Liver (tissue), 9 donors: ENCODE measurements around the gene RTBDN. TPM values are rescaled to one million over a fixed set of nuclear protein-coding genes. Genes with fewer than 3 reads are reported as not detected.

ENCODE experiments used
- DNase-seq: peaks from one replicate; pipeline ENCODE4 v3.0.0-alpha.2; 2017; ENCODE audit warnings: low spot score
- H3K27ac ChIP-seq, 2 donors: one replicate each; pipeline ENCODE4 v1.7.0; 2013; ENCODE audit warnings: inconsistent platforms in 2 of 2, low read length in 2 of 2, control low read depth in 1 of 2, low read depth in 1 of 2, mild to moderate bottlenecking in 1 of 2
- H3K27me3 ChIP-seq, 4 donors: one replicate each; pipeline versions ENCODE4 v1.6.1 to v1.7.0; 2013; ENCODE audit warnings: low read length in 3 of 4, inconsistent platforms in 1 of 4, mild to moderate bottlenecking in 1 of 4, moderate library complexity in 1 of 4; ENCODE audit not compliant: control insufficient read depth in 4 of 4, insufficient read depth in 4 of 4
- H3K36me3 ChIP-seq, 4 donors: one replicate each; pipeline versions ENCODE4 v1.6.1 to v1.7.0; 2013; ENCODE audit warnings: low read length in 3 of 4, mild to moderate bottlenecking in 3 of 4, low read depth in 1 of 4, moderate library complexity in 1 of 4; ENCODE audit not compliant: control insufficient read depth in 4 of 4, insufficient read depth in 3 of 4
- H3K4me1 ChIP-seq, 4 donors: one replicate each; pipeline versions ENCODE4 v1.6.1 to v1.7.0; 2013; ENCODE audit warnings: low read length in 3 of 4, mild to moderate bottlenecking in 3 of 4, moderate library complexity in 1 of 4; ENCODE audit not compliant: control insufficient read depth in 4 of 4, insufficient read depth in 4 of 4
- H3K4me3 ChIP-seq, 3 donors: one replicate each; pipeline versions ENCODE4 v1.6.1 to v1.7.0; 2013; ENCODE audit warnings: low read length in 3 of 3, control low read depth in 1 of 3, low read depth in 1 of 3, mild to moderate bottlenecking in 1 of 3
- H3K9ac ChIP-seq, 2 donors: one replicate each; pipeline ENCODE4 v1.7.0; 2013; ENCODE audit warnings: low read length in 2 of 2, mild to moderate bottlenecking in 2 of 2, moderate library complexity in 2 of 2, control low read depth in 1 of 2, low read depth in 1 of 2
- H3K9me3 ChIP-seq, 4 donors: one replicate each; pipeline versions ENCODE4 v1.6.1 to v1.7.0; 2013; ENCODE audit warnings: low read length in 3 of 4; ENCODE audit not compliant: control insufficient read depth in 4 of 4
- CTCF ChIP-seq: fragments of 150-350 bp; IDR thresholded peaks from 2 replicates; pipeline ENCODE4 v1.5.1; 2017; ENCODE audit warnings: improper control_type of control experiment, low read depth, low read length; ENCODE audit not compliant: missing input control
- EGR1 ChIP-seq, 2 donors: IDR thresholded peaks; 2 replicates each; pipeline ENCODE4 v1.6.1; 2016 to 2018; ENCODE audit warnings: antibody characterized with exemption in 2 of 2, low read depth in 2 of 2
- FOXA1 ChIP-seq: IDR thresholded peaks from 2 replicates; pipeline ENCODE4 v1.6.1; 2016; ENCODE audit warnings: antibody characterized with exemption
- FOXA2 ChIP-seq: IDR thresholded peaks from 2 replicates; pipeline ENCODE4 v1.6.1; 2016; ENCODE audit warnings: antibody characterized with exemption
- GABPA ChIP-seq, 2 donors: IDR thresholded peaks in 1 of 2; conservative IDR thresholded peaks in 1 of 2; 2 replicates each; pipeline ENCODE4 v1.6.1; 2016; ENCODE audit warnings: antibody characterized with exemption in 2 of 2, mild to moderate bottlenecking in 1 of 2, moderate library complexity in 1 of 2
- HNF4A ChIP-seq, 2 donors: conservative IDR thresholded peaks; 2 replicates each; pipeline ENCODE4 v1.6.1; 2016; ENCODE audit warnings: antibody characterized with exemption in 2 of 2, mild to moderate bottlenecking in 2 of 2
- HNF4G ChIP-seq: IDR thresholded peaks from 2 replicates; pipeline ENCODE4 v1.6.1; 2016; ENCODE audit warnings: antibody characterized with exemption
- MAX ChIP-seq: IDR thresholded peaks from 2 replicates; pipeline ENCODE4 v1.6.1; 2016; ENCODE audit warnings: antibody characterized with exemption
- RAD21 ChIP-seq, 2 donors: IDR thresholded peaks; 2 replicates each; pipeline ENCODE4 v1.6.1; 2016; ENCODE audit warnings: antibody characterized with exemption in 2 of 2, mild to moderate bottlenecking in 2 of 2
- REST ChIP-seq: IDR thresholded peaks from 2 replicates; pipeline ENCODE4 v1.6.1; 2016; ENCODE audit warnings: antibody characterized with exemption, mild to moderate bottlenecking
- RXRA ChIP-seq, 2 donors: IDR thresholded peaks; 2 replicates each; pipeline ENCODE4 v1.6.1; 2017 to 2018; ENCODE audit warnings: antibody characterized with exemption in 2 of 2, mild to moderate bottlenecking in 1 of 2
- SP1 ChIP-seq: IDR thresholded peaks from 2 replicates; pipeline ENCODE4 v1.6.1; 2018; ENCODE audit warnings: antibody characterized with exemption, mild to moderate bottlenecking
- TAF1 ChIP-seq: conservative IDR thresholded peaks from 2 replicates; pipeline ENCODE4 v1.6.1; 2016; ENCODE audit warnings: antibody characterized with exemption, mild to moderate bottlenecking
- ZBTB33 ChIP-seq: IDR thresholded peaks from 2 replicates; pipeline ENCODE4 v1.6.1; 2016; ENCODE audit warnings: antibody characterized with exemption
- WGBS: extraction: QIAGEN DNeasy Blood & Tissue Kit; methylation state at CpG from one replicate; pipeline ENCODE4 v1.1.7; 2013; 5-methylcytosine and 5-hydroxymethylcytosine counted together
- polyA plus RNA-seq, 2 donors: library from polyadenylated mRNA; stranded (reverse) in 1 of 2; unstranded in 1 of 2; fragments of 200-250 nt in 1 of 2; fragments of >200 nt in 1 of 2; fragmentation: Nextera tagmentation in 1 of 2; extraction: Ambion mirVana in 1 of 2; gene quantifications; one replicate each; pipeline versions ENCODE4 v1.2.1 to v1.2.3, GENCODE V29; 2013 to 2015
- total RNA-seq, 2 donors: library from RNA; depleted of rRNA; stranded (reverse); fragments of >200 nt; gene quantifications; one replicate each; pipeline ENCODE4 v1.2.3, GENCODE V29; 2014
- donor health status: healthy.
- donor health status: healthy.
- donor health status: healthy.
- donor health status: healthy.
- donor health status: healthy.

RTBDN gene
- total and polyA plus RNA-seq, 4 donors = not detected

GRCh38 chr19:12782174-12782423, 52.3 kb downstream of the RTBDN start:
- no peak for DNase-seq
- Histone ChIP-seq H3K4me3 (peak overlapping the region; percentile 8 to 41 (median 25)), H3K4me1 (peaks cover 16 to 48% (median 25%) of the 10 kb centered on the region in 4 donors), H3K27me3 (no peaks in the 10 kb centered on the region), H3K9me3 (no peaks in the 10 kb centered on the region), H3K27ac (peak overlapping the region; percentile 67 to 86), H3K36me3 (no peaks in the 10 kb centered on the region), H3K9ac (peak overlapping the region in 1 of 2 donors; percentile 80)
- 4% methylated on average over 12 of the region's 12 CpGs for WGBS
- no peak for TF ChIP-seq REST
- peak; percentile 4 for TF ChIP-seq SP1
- TF ChIP-seq CTCF = peak; percentile 1

- no peak overlapping the region for H3K9ac ChIP-seq
- H3K4me3 ChIP-seq = no peak overlapping the region
- H3K36me3 ChIP-seq = no peaks in the 10 kb centered on the region
- H3K27ac ChIP-seq = peak overlapping the region; percentile 90 to 93
- no peaks in the 10 kb centered on the region for H3K9me3 ChIP-seq
- no peak for DNase-seq
- TF ChIP-seq MAX = peak; percentile 20
- no peak for TF ChIP-seq FOXA2
- TF ChIP-seq HNF4A (conservative IDR thresholded peaks at IDR 0.05) = peak in 1 of 2 donors; percentile 19
- TF ChIP-seq RXRA (IDR thresholded peaks at IDR 0.05) = peak in 1 of 2 donors; percentile 26
- peaks cover 18 to 42% (median 31%) of the 10 kb centered on the region in 4 donors for H3K4me1 ChIP-seq
- 65% methylated on average over 15 of the region's 15 CpGs for WGBS
- no peaks in the 10 kb centered on the region for H3K27me3 ChIP-seq
Measured at GRCh38 chr19:12779162-12779993, 55.0 kb downstream of the RTBDN start.

- no peaks in the 10 kb centered on the region for H3K27me3 ChIP-seq
- peak overlapping the region in 1 of 3 donors; percentile 1 for H3K4me3 ChIP-seq
- peaks cover 0 to 2% (median 0%) of the 10 kb centered on the region in 4 donors for H3K36me3 ChIP-seq
- DNase-seq = no peak
- peak overlapping the region; percentile 90 to 93 for H3K27ac ChIP-seq
- 62% methylated on average over 6 of the region's 6 CpGs for WGBS
- H3K4me1 ChIP-seq = peaks cover 18 to 41% (median 31%) of the 10 kb centered on the region in 4 donors
- no peaks in the 10 kb centered on the region for H3K9me3 ChIP-seq
- peak overlapping the region; percentile 4 to 72 for H3K9ac ChIP-seq
- TF ChIP-seq ZBTB33 = no peak
- no peak for TF ChIP-seq RAD21 (IDR thresholded peaks at IDR 0.05)
- TF ChIP-seq CTCF = no peak
- TF ChIP-seq FOXA1 = no peak
- no peak for TF ChIP-seq HNF4A (conservative IDR thresholded peaks at IDR 0.05)
- no peak for TF ChIP-seq HNF4G
- TF ChIP-seq GABPA (IDR thresholded peaks at IDR 0.05 in 1 of 2, conservative IDR thresholded peaks at IDR 0.05 in 1 of 2) = no peak
- TF ChIP-seq TAF1 = no peak
- no peak for TF ChIP-seq EGR1 (IDR thresholded peaks at IDR 0.05; ENCODE audit: low read depth in 2 of 2)
- TF ChIP-seq RXRA (IDR thresholded peaks at IDR 0.05) = no peak
Measured at GRCh38 chr19:12778905-12779161, 55.5 kb downstream of the RTBDN start.
